OCI-M2 (cell line): ENCODE data around the gene ABCA5.
"Not testable (repeated sequence)": the region's sequence is repeated elsewhere in the genome, so short reads cannot be mapped to it uniquely, and the experiment has no call there.

Experiments used
- DNase-seq: peaks from one replicate; lab custom pipeline; 2025; ENCODE audit not compliant: unreplicated experiment; lab: John Stamatoyannopoulos, UW

Gene ABCA5

GRCh38 chr17:69333561-69333960 is 6.6 kb upstream of the ABCA5 start:
- no peak for DNase-seq

- no peak for DNase-seq
Measured at GRCh38 chr17:69331756-69332155, 4.8 kb upstream of the ABCA5 start.

GRCh38 chr17:69326377-69327059 is 415 bp downstream of the ABCA5 start:
- no peak for DNase-seq

- no peak for DNase-seq
Measured at GRCh38 chr17:69325518-69326376, 1.2 kb downstream of the ABCA5 start.

- DNase-seq: no peak
Measured at GRCh38 chr17:69323806-69324205, 3.1 kb downstream of the ABCA5 start.

- no peak for DNase-seq
Measured at GRCh38 chr17:69320908-69321238, 6.1 kb downstream of the ABCA5 start.

- no peak for DNase-seq
Measured at GRCh38 chr17:69320210-69320907, 6.6 kb downstream of the ABCA5 start.

GRCh38 chr17:69317625-69318024 is 9.3 kb downstream of the ABCA5 start:
- no peak for DNase-seq

GRCh38 chr17:69314246-69315065 is 12.5 kb downstream of the ABCA5 start:
- no peak for DNase-seq

- no peak for DNase-seq
Measured at GRCh38 chr17:69305177-69305576, 21.8 kb downstream of the ABCA5 start.

- DNase-seq: no peak
Measured at GRCh38 chr17:69302682-69303081, 24.3 kb downstream of the ABCA5 start.

GRCh38 chr17:69300222-69300621 is 26.7 kb downstream of the ABCA5 start:
- no peak for DNase-seq

GRCh38 chr17:69298120-69298722 is 28.7 kb downstream of the ABCA5 start:
- DNase-seq: not testable (repeated sequence)

- DNase-seq: no peak
Measured at GRCh38 chr17:69287168-69287567, 39.8 kb downstream of the ABCA5 start.

GRCh38 chr17:69286257-69286656 is 40.7 kb downstream of the ABCA5 start:
- DNase-seq: no peak

GRCh38 chr17:69284646-69285045 is 42.3 kb downstream of the ABCA5 start:
- no peak for DNase-seq

- DNase-seq: no peak
Measured at GRCh38 chr17:69282002-69282401, 44.9 kb downstream of the ABCA5 start.

GRCh38 chr17:69276279-69276678 is 50.7 kb downstream of the ABCA5 start:
- not testable (repeated sequence) for DNase-seq

- no peak for DNase-seq
Measured at GRCh38 chr17:69275751-69276150, 51.2 kb downstream of the ABCA5 start.

GRCh38 chr17:69271023-69271422 is 55.9 kb downstream of the ABCA5 start:
- DNase-seq: no peak
